ENCODE measurements around the gene MED13L. TPM values are rescaled to one million over a fixed set of nuclear protein-coding genes. Genes with fewer than 3 reads are reported as not detected.

Gene MED13L
- total and polyA plus RNA-seq, 4 donors, result 7.9 to 94.0 (median 37.7) TPM

Small RNAs within 50 kb of the gene (small RNA-seq; reads per million reads assigned to genes)
- not detected for gene MIR620
- gene RNU6-1188P, result not detected
- gene SNRPGP18, result not detected
